Measurements from ENCODE around the gene NOTO.

DNA sequence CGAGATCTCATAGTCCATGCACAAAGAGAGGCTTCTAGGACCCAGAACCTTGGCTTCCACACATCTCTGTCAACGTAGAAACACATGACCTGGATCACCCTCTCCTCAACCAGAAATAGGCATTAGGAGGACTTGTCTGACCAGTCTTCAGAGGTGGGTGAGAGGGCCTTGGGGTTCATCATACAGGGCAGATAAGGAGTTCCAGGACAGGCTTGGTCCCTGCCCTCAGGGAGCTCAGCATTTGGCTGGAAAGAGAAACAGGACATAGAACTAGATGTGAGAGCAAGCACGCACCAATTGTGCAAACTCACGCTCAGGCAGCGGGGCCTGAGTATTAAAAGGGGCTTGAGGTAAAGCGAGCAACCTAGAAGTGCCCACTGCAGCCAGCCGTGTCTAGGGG lies 28.6 kb upstream of the NOTO start:
- no peak for TF ChIP-seq POLR2A (IDR thresholded peaks at IDR 0.05; ENCODE audit: low read depth, low read length)
- no peak for TF ChIP-seq POLR2AphosphoS5 (IDR thresholded peaks at IDR 0.05; ENCODE audit: low read depth, low read length)
- no peak for TF ChIP-seq TAF1 (IDR thresholded peaks at IDR 0.05; ENCODE audit: low read depth, low read length)
- no peak for TF ChIP-seq SPI1 (IDR thresholded peaks at IDR 0.05; ENCODE audit: low read depth, low read length)
- TF ChIP-seq POU2F2 (IDR thresholded peaks at IDR 0.05; ENCODE audit: low read depth, low read length) = no peak

All from GM12891 (cell line).